ENCODE results near the gene ZNF521. TPM values are rescaled to one million over a fixed set of nuclear protein-coding genes. Genes with fewer than 3 reads are reported as not detected.

Gene ZNF521
- total RNA-seq, 1 experiment from 2014 or later, result not detected

- intact Hi-C loops (cut with micrococcal nuclease), result no loop called here
- CTCF ChIA-PET, result no interaction called here
- H3K4me1 Mint-ChIP-seq (ENCODE audit: insufficient read depth, unreplicated experiment), result no peaks in the 10 kb centered on the region
- no peaks in the 10 kb centered on the region for H3K27me3 Mint-ChIP-seq (ENCODE audit: insufficient read depth, unreplicated experiment)
- no peak overlapping the region for H3K4me3 Mint-ChIP-seq (ENCODE audit: unreplicated experiment)
- POLR2A ChIA-PET, result no interaction called here
- TF ChIP-seq, protein P1, sequence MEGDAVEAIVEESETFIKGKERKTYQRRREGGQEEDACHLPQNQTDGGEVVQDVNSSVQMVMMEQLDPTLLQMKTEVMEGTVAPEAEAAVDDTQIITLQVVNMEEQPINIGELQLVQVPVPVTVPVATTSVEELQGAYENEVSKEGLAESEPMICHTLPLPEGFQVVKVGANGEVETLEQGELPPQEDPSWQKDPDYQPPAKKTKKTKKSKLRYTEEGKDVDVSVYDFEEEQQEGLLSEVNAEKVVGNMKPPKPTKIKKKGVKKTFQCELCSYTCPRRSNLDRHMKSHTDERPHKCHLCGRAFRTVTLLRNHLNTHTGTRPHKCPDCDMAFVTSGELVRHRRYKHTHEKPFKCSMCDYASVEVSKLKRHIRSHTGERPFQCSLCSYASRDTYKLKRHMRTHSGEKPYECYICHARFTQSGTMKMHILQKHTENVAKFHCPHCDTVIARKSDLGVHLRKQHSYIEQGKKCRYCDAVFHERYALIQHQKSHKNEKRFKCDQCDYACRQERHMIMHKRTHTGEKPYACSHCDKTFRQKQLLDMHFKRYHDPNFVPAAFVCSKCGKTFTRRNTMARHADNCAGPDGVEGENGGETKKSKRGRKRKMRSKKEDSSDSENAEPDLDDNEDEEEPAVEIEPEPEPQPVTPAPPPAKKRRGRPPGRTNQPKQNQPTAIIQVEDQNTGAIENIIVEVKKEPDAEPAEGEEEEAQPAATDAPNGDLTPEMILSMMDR (IDR thresholded peaks at IDR 0.05; ENCODE audit: unreplicated experiment), result no peak
- H3K36me3 Mint-ChIP-seq (ENCODE audit: insufficient read depth, unreplicated experiment), result no peaks in the 10 kb centered on the region
- peaks cover 17% of the 10 kb centered on the region for H3K9me3 Mint-ChIP-seq (ENCODE audit: unreplicated experiment)
- no TSS peak for BruUV-seq (replicated peaks)
- no peak for DNase-seq (ENCODE audit: unreplicated experiment)
- H3K27ac Mint-ChIP-seq (ENCODE audit: low read depth, unreplicated experiment), result no peak overlapping the region
Observed at GRCh38 chr18:25121442-25121841, 230.5 kb downstream of the ZNF521 start.

DNA sequence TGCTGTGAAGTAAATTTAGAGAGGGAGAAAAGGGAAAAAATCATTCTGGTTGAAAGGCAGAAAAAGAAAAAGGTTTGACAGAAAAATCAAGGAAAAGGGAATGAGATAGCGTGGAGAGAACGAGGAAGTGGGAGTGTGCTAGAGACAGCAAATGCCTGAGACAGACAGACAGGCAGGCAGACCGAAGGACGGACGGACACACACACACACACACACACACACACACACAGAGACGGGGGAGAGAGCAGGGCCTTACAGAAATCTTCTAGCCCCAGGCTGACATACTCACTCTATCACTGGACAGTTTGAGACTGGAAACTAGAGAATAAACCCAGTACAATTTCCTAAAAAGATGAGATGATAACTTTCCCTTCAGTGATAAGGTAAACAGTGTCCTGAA lies 238.4 kb downstream of the ZNF521 start:
- no peak overlapping the region for H3K4me3 Mint-ChIP-seq (ENCODE audit: unreplicated experiment)
- POLR2A ChIA-PET, result no interaction called here
- no peak for DNase-seq (ENCODE audit: unreplicated experiment)
- no TSS peak for BruUV-seq (replicated peaks)
- intact Hi-C loops (cut with micrococcal nuclease), result no loop called here
- H3K27ac Mint-ChIP-seq (ENCODE audit: low read depth, unreplicated experiment), result no peak overlapping the region
- CTCF ChIA-PET, result no interaction called here
- H3K27me3 Mint-ChIP-seq (ENCODE audit: insufficient read depth, unreplicated experiment), result no peaks in the 10 kb centered on the region
- no peaks in the 10 kb centered on the region for H3K36me3 Mint-ChIP-seq (ENCODE audit: insufficient read depth, unreplicated experiment)
- TF ChIP-seq, protein P1 (IDR thresholded peaks at IDR 0.05; ENCODE audit: unreplicated experiment), result no peak
- peaks cover 33% of the 10 kb centered on the region for H3K9me3 Mint-ChIP-seq (ENCODE audit: unreplicated experiment)
- H3K4me1 Mint-ChIP-seq (ENCODE audit: insufficient read depth, unreplicated experiment), result no peaks in the 10 kb centered on the region

- BruUV-seq (replicated peaks), result no TSS peak
- TF ChIP-seq, protein P1 (IDR thresholded peaks at IDR 0.05; ENCODE audit: unreplicated experiment), result no peak
- Mint-ChIP-seq H3K4me1 (ENCODE audit: insufficient read depth, unreplicated experiment) (no peaks in the 10 kb centered on the region), H3K27ac (ENCODE audit: low read depth, unreplicated experiment) (no peak overlapping the region), H3K36me3 (ENCODE audit: insufficient read depth, unreplicated experiment) (no peaks in the 10 kb centered on the region), H3K9me3 (ENCODE audit: unreplicated experiment) (peaks cover 30% of the 10 kb centered on the region), H3K4me3 (ENCODE audit: unreplicated experiment) (no peak overlapping the region), H3K27me3 (ENCODE audit: insufficient read depth, unreplicated experiment) (no peaks in the 10 kb centered on the region)
- CTCF ChIA-PET, result no interaction called here
- POLR2A ChIA-PET, result interaction anchor here (0.6 kb wide), 1 partner anchor 1033 kb away, joined by 3 read pairs; no protein-coding TSS in a partner anchor
- intact Hi-C loops (cut with micrococcal nuclease), result no loop called here
- DNase-seq (ENCODE audit: unreplicated experiment), result no peak
Observed at GRCh38 chr18:25112821-25113434, 239.0 kb downstream of the ZNF521 start.

DNA sequence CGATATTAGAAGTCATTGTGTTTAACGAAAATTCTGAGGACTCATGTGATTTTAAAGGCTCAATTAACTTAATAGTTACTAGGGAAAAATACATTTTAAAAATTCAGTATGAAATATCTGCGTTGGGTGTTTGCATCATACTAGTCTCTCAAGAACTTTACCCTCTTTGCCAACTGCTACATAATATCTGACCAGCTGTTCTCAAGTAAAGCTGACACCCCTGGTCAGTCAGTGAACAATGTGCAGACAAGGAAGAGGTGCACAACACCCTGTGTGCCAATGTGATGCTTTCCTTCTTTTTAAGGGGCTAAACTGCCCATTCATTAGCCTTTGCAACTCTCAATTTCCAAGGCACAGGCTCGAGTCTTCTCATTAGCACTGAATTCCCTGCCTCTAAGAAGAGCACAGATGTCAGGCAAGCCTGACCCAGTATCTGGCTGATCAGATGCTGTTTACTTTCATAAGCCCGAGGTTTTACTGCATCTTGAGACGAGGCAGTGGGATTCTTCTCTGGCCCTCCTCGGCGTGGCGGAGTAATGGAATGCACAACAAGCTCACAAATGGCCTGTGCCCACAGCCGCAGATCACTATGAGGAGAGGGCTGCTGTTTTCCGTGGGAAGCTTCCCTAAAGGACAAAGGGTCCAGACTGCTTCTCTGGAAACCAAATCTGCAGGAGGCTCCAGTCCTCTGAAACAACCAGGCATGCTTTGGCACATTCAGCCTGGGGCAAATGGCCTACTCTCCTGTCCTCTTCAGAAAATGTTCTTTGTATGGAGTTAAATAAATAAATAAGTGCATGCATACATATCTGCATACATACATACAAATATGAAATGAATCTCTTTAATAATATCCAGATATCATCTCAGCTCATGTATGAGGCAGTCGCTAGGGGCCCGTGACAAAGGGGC lies 240.3 kb downstream of the ZNF521 start:
- BruUV-seq (replicated peaks), result no TSS peak
- intact Hi-C loops (cut with micrococcal nuclease), result no loop called here
- Mint-ChIP-seq H3K9me3 (ENCODE audit: unreplicated experiment) (peaks cover 30% of the 10 kb centered on the region), H3K27ac (ENCODE audit: low read depth, unreplicated experiment) (no peak overlapping the region), H3K4me1 (ENCODE audit: insufficient read depth, unreplicated experiment) (no peaks in the 10 kb centered on the region), H3K4me3 (ENCODE audit: unreplicated experiment) (no peak overlapping the region), H3K36me3 (ENCODE audit: insufficient read depth, unreplicated experiment) (no peaks in the 10 kb centered on the region), H3K27me3 (ENCODE audit: insufficient read depth, unreplicated experiment) (no peaks in the 10 kb centered on the region)
- no peak for DNase-seq (ENCODE audit: unreplicated experiment)
- ChIA-PET POLR2A (no interaction called here), CTCF (no interaction called here)
- TF ChIP-seq, protein P1 (IDR thresholded peaks at IDR 0.05; ENCODE audit: unreplicated experiment), result no peak

Measured in MCF 10A (cell line).